PFSK-1 (cell line): ENCODE results near the gene NUP37.

Experiments
- POLR2AphosphoS5 ChIP-seq: IDR thresholded peaks from 2 replicates; pipeline ENCODE4 v1.6.1; 2012; ENCODE audit warnings: low read depth, mild to moderate bottlenecking, control low read depth, low read length, moderate library complexity
- SIN3A ChIP-seq: IDR thresholded peaks from 2 replicates; pipeline ENCODE4 v1.6.1; 2012; ENCODE audit warnings: mild to moderate bottlenecking, low read length, moderate library complexity, borderline replicate concordance; ENCODE audit not compliant: insufficient read depth
- TAF1 ChIP-seq: IDR thresholded peaks from 2 replicates; pipeline ENCODE4 v1.6.1; 2012; ENCODE audit warnings: low read length, control low read depth, borderline replicate concordance; ENCODE audit not compliant: insufficient read depth
- TF ChIP-seq, protein P1 (sequence below), 2 experiments: IDR thresholded peaks; 2 replicates each; pipeline versions ENCODE4 v1.6.1 to v1.8.0; 2011 to 2012; ENCODE audit warnings: low read depth in 2 of 2, low read length in 2 of 2, control low read depth in 1 of 2, inconsistent platforms in 1 of 2, mild to moderate bottlenecking in 1 of 2, moderate library complexity in 1 of 2; ENCODE audit not compliant: insufficient read depth in 1 of 2

DNA sequence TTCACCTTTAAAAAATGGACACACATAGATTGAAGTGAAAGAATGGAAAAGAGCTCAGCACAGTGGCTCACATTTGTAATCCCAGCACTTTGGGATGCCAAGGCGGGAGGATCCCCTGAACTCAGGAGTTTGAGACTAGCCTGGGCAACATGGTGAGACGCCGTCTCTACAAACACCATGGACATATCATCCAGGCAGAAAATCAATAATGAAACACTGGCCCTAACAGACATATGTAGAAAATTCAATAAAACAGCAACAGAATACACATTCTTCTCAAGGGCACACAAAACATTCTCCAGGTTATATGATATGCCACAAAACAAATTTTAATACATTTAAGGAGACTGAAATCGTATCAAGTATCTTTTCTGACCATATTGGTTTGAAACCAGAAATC lies 65.6 kb downstream of the NUP37 start:
- TF ChIP-seq POLR2AphosphoS5 (no peak), SIN3A (no peak), TAF1 (no peak)
- TF ChIP-seq, protein P1, sequence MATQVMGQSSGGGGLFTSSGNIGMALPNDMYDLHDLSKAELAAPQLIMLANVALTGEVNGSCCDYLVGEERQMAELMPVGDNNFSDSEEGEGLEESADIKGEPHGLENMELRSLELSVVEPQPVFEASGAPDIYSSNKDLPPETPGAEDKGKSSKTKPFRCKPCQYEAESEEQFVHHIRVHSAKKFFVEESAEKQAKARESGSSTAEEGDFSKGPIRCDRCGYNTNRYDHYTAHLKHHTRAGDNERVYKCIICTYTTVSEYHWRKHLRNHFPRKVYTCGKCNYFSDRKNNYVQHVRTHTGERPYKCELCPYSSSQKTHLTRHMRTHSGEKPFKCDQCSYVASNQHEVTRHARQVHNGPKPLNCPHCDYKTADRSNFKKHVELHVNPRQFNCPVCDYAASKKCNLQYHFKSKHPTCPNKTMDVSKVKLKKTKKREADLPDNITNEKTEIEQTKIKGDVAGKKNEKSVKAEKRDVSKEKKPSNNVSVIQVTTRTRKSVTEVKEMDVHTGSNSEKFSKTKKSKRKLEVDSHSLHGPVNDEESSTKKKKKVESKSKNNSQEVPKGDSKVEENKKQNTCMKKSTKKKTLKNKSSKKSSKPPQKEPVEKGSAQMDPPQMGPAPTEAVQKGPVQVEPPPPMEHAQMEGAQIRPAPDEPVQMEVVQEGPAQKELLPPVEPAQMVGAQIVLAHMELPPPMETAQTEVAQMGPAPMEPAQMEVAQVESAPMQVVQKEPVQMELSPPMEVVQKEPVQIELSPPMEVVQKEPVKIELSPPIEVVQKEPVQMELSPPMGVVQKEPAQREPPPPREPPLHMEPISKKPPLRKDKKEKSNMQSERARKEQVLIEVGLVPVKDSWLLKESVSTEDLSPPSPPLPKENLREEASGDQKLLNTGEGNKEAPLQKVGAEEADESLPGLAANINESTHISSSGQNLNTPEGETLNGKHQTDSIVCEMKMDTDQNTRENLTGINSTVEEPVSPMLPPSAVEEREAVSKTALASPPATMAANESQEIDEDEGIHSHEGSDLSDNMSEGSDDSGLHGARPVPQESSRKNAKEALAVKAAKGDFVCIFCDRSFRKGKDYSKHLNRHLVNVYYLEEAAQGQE (IDR thresholded peaks at IDR 0.05; ENCODE audit: insufficient read depth in 1 of 2, low read depth in 2 of 2, low read length in 2 of 2), result no peak
